Heart left ventricle (tissue), 13 donors: ENCODE measurements around the gene OR2Y1.

Experiments
- CTCF ChIP-seq, 12 donors: fragments of 200-600 bp; sonication (generic) in 4 of 12; IDR thresholded peaks; one replicate each; pipeline versions ENCODE4 v1.5.0 to v1.8.0; 2018 to 2022; ENCODE audit warnings: antibody characterized with exemption in 12 of 12, mild to moderate bottlenecking in 5 of 12
- POLR2A ChIP-seq, 2 donors: fragments of 450-650 bp; IDR thresholded peaks; one replicate each; pipeline ENCODE4 v1.6.1; 2017; ENCODE audit warnings: antibody characterized with exemption in 2 of 2, mild to moderate bottlenecking in 2 of 2, moderate library complexity in 2 of 2
- donor health status: ischemic (EF 13 %, LVEDD 7.1; RV severe dilation, severe dysfunction).
- donor health status: DM: no; HTN: yes; CAD: no.
- donor health status: DM: no; HTN: no; CAD: no.
- donor health status: ischemic (EF 25% LVEDD 6.9; RV normal size, moderate dysfunction).
- donor health status: ischemic (EF 25% LVEDD 5.7; RV mildly dilated, moderate dysfunction).
- donor health status: ischemic (EF 35%, LVEDD 5.7; RV mildly dilated, moderate dysfunction).
- donor health status: nonischemic (EF 11% LVEDD 7.7; RV severe dilation, severe dysfunction).
- donor health status: DM: yes; HTN: yes; CAD: no.
- donor health status: PGD.
- donor health status: ischemic (EF 29% LVEDD 5.4; RV normal size, mild dysfunction).
- donor health status: nonischemic (EF 23%, LVEDD 6.1; RV moderate dilation, normal function).

GRCh38 chr5:180739271-180739670, 587 bp downstream of the OR2Y1 start:
- TF ChIP-seq POLR2A (IDR thresholded peaks at IDR 0.05) (no peak), CTCF (IDR thresholded peaks at IDR 0.05) (no peak)
